Sigmoid colon (tissue), 7 donors: ENCODE measurements around the gene FGFR2. TPM values are rescaled to one million over a fixed set of nuclear protein-coding genes. Genes with fewer than 3 reads are reported as not detected.

ENCODE experiments used
- DNase-seq: peaks from one replicate; pipeline ENCODE4 v3.0.0-alpha.2; 2019
- H3K27ac ChIP-seq, 4 donors: fragments of 200-600 bp; sonication (generic); one replicate each; pipeline ENCODE4 v1.5.1; 2016 to 2019; ENCODE audit warnings: mild to moderate bottlenecking in 1 of 4
- H3K27me3 ChIP-seq, 3 donors: fragments of 200-600 bp; sonication (generic); one replicate each; pipeline ENCODE4 v1.5.1; 2019; ENCODE audit warnings: mild to moderate bottlenecking in 1 of 3
- H3K36me3 ChIP-seq, 4 donors: fragments of 200-600 bp; sonication (generic); one replicate each; pipeline ENCODE4 v1.5.1; 2016 to 2019
- H3K4me1 ChIP-seq, 4 donors: fragments of 200-600 bp; sonication (generic); one replicate each; pipeline ENCODE4 v1.5.1; 2017 to 2019
- H3K4me3 ChIP-seq, 4 donors: fragments of 200-600 bp; sonication (generic); one replicate each; pipeline ENCODE4 v1.5.1; 2017 to 2019; ENCODE audit warnings: mild to moderate bottlenecking in 2 of 4, moderate library complexity in 1 of 4
- H3K9me3 ChIP-seq, 4 donors: fragments of 200-600 bp in 3 of 4; sonication (generic) in 3 of 4; one replicate each; pipeline versions ENCODE4 v1.5.1 to v1.6.1; 2013 to 2019
- EP300 ChIP-seq, 4 donors: sonication (generic); formaldehyde crosslinking; IDR thresholded peaks; one replicate each; pipeline ENCODE4 v1.6.1; 2017; ENCODE audit warnings: antibody characterized with exemption in 4 of 4
- POLR2A ChIP-seq, 2 donors: fragments of 450-650 bp; IDR thresholded peaks; one replicate each; pipeline ENCODE4 v1.6.1; 2016; ENCODE audit warnings: antibody characterized with exemption in 2 of 2, mild to moderate bottlenecking in 2 of 2, moderate library complexity in 2 of 2
- POLR2AphosphoS5 ChIP-seq, 4 donors: sonication (generic); formaldehyde crosslinking; IDR thresholded peaks; one replicate each; pipeline ENCODE4 v1.6.1; 2017; ENCODE audit warnings: antibody characterized with exemption in 4 of 4
- WGBS, 2 donors: extraction: QIAGEN DNeasy Blood & Tissue Kit; methylation state at CpG; one replicate each; pipeline ENCODE4 v1.1.7; 2013; 5-methylcytosine and 5-hydroxymethylcytosine counted together
- intact Hi-C: fragments of 100-400 bp; cut with DNase I; formaldehyde crosslinking; loops from one replicate; pipeline ENCODE4 v1.15.1; 2023
- polyA plus RNA-seq, 3 donors: library from polyadenylated mRNA; stranded (reverse); fragments of 200-250 nt; gene quantifications; one replicate each; pipeline ENCODE4 v1.2.3, GENCODE V29; 2013
- total RNA-seq, 4 donors: library from RNA; depleted of rRNA; stranded (reverse); fragments of >200 nt; gene quantifications; one replicate each; pipeline ENCODE4 v1.1.0, GENCODE V29; 2016
- TF ChIP-seq, protein P1 (sequence below), 4 experiments: fragments of 450-650 bp in 3 of 4; fragments of 200-600 bp in 1 of 4; IDR thresholded peaks; one replicate each; pipeline ENCODE4 v1.5.1; 2016 to 2019; ENCODE audit warnings: antibody characterized with exemption in 4 of 4, mild to moderate bottlenecking in 3 of 4, moderate library complexity in 2 of 4
- donor health status: healthy with polysubstance abuse.
- donor health status: Bipolar disorder and iron deficiency.
- donor health status: healthy.

FGFR2 gene
- total and polyA plus RNA-seq, 7 donors = 5.1 to 143 (median 71.5) TPM

DNA sequence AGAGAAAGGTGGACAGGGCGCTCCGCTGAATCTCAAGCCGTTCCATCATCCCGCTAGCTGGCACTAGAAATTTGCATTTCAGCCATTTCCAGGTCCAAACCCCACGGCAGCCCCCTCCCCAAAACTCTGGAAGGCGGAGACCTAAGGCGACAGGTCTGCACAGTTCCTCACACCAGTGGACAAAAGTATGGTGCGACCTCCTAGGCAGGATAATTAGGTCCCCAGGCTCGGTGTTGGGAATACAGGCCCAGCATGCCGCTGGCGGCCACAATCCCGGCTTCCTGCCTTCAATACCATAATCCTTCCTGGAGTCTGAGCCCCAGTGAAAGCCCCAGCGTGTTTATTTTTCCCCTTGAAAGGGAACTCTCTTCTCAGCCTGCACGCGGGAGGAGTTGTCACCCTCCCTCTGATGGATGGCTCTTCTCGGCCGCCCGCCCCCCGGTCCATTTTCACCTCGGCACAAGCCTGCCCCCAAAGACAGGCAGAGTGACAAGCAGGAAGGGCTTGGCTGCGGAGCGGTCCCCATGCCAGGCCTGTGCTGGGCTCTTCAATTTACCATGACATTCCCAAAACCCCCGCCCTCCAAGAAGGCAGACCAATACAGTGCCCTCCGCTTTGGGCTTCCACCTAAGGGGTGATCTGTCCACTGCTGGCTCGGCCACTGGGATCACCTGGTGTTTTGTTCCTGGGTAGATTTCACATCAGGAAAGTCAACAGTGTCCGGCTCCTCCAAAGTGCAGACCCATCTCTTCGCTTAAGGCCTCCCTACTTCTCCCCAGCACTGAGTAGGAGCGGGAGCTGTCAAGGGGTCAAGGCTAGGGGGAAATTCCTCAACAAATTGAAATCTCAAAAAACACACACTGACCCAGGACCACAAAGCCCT, 2.2 kb downstream of the FGFR2 start:
- Histone ChIP-seq H3K9me3 (no peaks in the 10 kb centered on the region), H3K27me3 (no peaks in the 10 kb centered on the region), H3K4me1 (peaks cover 0 to 55% (median 39%) of the 10 kb centered on the region in 4 donors), H3K4me3 (peak overlapping the region; percentile 80 to 90 (median 82)), H3K27ac (peak overlapping the region; percentile 84 to 96 (median 89)), H3K36me3 (no peaks in the 10 kb centered on the region)
- TF ChIP-seq EP300 (IDR thresholded peaks at IDR 0.05) (no peak), POLR2A (IDR thresholded peaks at IDR 0.05) (no peak), POLR2AphosphoS5 (IDR thresholded peaks at IDR 0.05) (no peak)
- TF ChIP-seq, protein P1, sequence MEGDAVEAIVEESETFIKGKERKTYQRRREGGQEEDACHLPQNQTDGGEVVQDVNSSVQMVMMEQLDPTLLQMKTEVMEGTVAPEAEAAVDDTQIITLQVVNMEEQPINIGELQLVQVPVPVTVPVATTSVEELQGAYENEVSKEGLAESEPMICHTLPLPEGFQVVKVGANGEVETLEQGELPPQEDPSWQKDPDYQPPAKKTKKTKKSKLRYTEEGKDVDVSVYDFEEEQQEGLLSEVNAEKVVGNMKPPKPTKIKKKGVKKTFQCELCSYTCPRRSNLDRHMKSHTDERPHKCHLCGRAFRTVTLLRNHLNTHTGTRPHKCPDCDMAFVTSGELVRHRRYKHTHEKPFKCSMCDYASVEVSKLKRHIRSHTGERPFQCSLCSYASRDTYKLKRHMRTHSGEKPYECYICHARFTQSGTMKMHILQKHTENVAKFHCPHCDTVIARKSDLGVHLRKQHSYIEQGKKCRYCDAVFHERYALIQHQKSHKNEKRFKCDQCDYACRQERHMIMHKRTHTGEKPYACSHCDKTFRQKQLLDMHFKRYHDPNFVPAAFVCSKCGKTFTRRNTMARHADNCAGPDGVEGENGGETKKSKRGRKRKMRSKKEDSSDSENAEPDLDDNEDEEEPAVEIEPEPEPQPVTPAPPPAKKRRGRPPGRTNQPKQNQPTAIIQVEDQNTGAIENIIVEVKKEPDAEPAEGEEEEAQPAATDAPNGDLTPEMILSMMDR (IDR thresholded peaks at IDR 0.05) = no peak
- 40 to 80% methylated on average over 28 of the region's 28 CpGs for WGBS, 2 donors
- intact Hi-C loops = loop anchor here (2.0 to 10.0 kb wide), 10 partner anchors 73 to 649 kb away; no protein-coding TSS in a partner anchor
- DNase-seq = peak; percentile 52

- Histone ChIP-seq H3K36me3 (no peaks in the 10 kb centered on the region), H3K27me3 (no peaks in the 10 kb centered on the region), H3K4me3 (peak overlapping the region; percentile 80 to 90 (median 82)), H3K27ac (peak overlapping the region; percentile 84 to 96 (median 89)), H3K4me1 (peaks cover 0 to 55% (median 41%) of the 10 kb centered on the region in 4 donors), H3K9me3 (no peaks in the 10 kb centered on the region)
- no peak for TF ChIP-seq EP300 (IDR thresholded peaks at IDR 0.05)
- TF ChIP-seq POLR2A (IDR thresholded peaks at IDR 0.05) = no peak
- TF ChIP-seq POLR2AphosphoS5 (IDR thresholded peaks at IDR 0.05) = no peak
- TF ChIP-seq, protein P1 (IDR thresholded peaks at IDR 0.05) = no peak
- WGBS, 2 donors = 69 to 81% methylated on average over 11 of the region's 11 CpGs
- peak; percentile 48 for DNase-seq
- intact Hi-C loops = loop anchor here (5.0 to 10.0 kb wide), 7 partner anchors 101 to 648 kb away; no protein-coding TSS in a partner anchor
These were observed 2.9 kb downstream of the FGFR2 start for GRCh38 chr10:121595351-121595805.

DNA sequence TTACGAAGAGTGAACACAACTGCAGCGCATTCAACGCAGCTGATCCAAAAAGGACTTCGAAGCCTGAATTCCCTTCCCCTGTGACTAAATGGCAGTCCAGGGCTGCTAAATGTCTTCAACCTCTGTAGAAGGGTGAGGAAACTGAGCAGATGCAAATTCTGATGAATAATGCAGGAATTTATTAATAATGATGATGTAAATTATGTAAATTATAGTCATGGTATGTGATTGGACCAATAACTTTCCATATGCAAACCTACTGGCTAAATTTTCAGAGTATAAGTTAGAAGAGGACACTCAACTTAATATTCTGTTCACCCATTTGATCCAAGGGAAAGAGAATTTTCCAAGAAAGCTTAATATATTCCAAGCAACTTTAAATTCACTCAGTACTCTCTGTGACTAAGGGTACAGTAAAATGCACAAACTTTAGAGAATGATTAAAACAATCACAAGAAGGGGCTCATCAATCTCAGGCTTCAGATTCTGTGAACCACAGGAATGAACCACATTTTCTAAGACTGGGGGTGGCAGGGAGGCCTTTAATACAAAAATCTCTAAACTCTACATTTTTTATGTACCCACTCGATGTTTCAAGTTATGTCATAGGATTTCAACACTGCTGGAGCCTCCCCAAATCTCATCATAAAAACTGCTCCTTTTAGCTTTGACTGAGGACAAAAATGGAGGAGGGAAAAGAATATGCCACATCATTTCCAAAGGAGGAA, 3.5 kb downstream of the FGFR2 start:
- H3K27me3 ChIP-seq = no peaks in the 10 kb centered on the region

DNA sequence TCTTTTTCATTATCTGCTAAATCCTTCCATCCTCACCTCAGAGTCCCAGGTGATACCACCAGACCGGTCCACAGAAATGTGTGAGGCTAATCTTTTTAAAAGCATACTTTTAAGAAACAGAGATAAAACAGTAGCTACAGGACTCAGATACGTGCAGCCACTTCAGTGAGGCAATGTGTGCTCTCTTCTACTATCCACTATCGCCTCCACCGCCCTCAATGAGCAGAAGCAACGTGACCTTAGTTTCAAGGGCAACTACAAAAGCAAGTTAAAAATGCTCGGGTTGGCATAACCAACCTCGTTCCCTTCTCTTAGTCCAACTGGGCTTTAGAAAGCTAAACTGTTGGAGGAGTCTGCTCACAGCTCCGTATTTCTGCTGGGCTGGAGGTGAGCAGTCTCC, 4.2 kb downstream of the FGFR2 start:
- Histone ChIP-seq H3K27me3 (no peaks in the 10 kb centered on the region), H3K36me3 (no peaks in the 10 kb centered on the region), H3K9me3 (no peaks in the 10 kb centered on the region), H3K27ac (peak overlapping the region; percentile 84 to 96 (median 89)), H3K4me1 (peaks cover 0 to 63% (median 43%) of the 10 kb centered on the region in 4 donors), H3K4me3 (peak overlapping the region in 3 of 4 donors; percentile 19 to 80 (median 24))
- TF ChIP-seq POLR2A (IDR thresholded peaks at IDR 0.05) (no peak), POLR2AphosphoS5 (IDR thresholded peaks at IDR 0.05) (no peak), EP300 (IDR thresholded peaks at IDR 0.05) (no peak)
- TF ChIP-seq, protein P1 (IDR thresholded peaks at IDR 0.05) = no peak
- intact Hi-C loops = loop anchor here (10.0 kb wide), 2 partner anchors 99 to 291 kb away; no protein-coding TSS in a partner anchor
- peak; percentile 57 for DNase-seq
- WGBS, 2 donors = 83 to 86% methylated on average over 8 of the region's 8 CpGs

More for the DNA sequence above, 3.5 kb downstream of the FGFR2 start:
- Histone ChIP-seq H3K9me3 (no peaks in the 10 kb centered on the region), H3K4me3 (peak overlapping the region; percentile 80 to 90 (median 82)), H3K4me1 (peaks cover 0 to 56% (median 43%) of the 10 kb centered on the region in 4 donors), H3K36me3 (no peaks in the 10 kb centered on the region), H3K27ac (peak overlapping the region; percentile 84 to 96 (median 89))
- 88 to 89% methylated on average over 5 of the region's 5 CpGs for WGBS, 2 donors
- TF ChIP-seq POLR2AphosphoS5 (IDR thresholded peaks at IDR 0.05) = no peak
- peak; percentile 29 for DNase-seq
- intact Hi-C loops = loop anchor here (5.0 to 10.0 kb wide), 7 partner anchors 100 to 647 kb away; no protein-coding TSS in a partner anchor
